Measurements from ENCODE around the gene ANO3.
"Not testable (repeated sequence)": the region's sequence is repeated elsewhere in the genome, so short reads cannot be mapped to it uniquely, and the experiment has no call there.

The ANO3 gene

DNA sequence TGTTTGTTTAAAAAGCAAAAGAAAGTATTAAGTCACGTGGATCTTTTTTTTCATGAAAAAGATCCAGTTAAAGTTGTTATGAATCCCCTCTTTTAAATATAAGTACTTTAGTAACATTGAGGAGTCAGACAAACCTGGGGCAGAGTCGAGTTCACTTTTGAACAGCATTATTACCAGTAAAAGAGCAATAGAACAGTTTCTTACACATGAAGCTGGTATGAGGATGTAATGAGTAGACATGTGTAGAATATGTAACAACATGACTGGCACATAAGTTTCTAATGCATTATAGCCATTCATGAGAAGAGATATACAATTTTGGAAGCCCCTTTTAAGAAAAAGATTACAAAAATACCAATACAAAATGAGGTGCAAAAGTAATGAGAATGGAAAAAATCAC is 247.8 kb downstream of the ANO3 start:
- no peak for DNase-seq

DNA sequence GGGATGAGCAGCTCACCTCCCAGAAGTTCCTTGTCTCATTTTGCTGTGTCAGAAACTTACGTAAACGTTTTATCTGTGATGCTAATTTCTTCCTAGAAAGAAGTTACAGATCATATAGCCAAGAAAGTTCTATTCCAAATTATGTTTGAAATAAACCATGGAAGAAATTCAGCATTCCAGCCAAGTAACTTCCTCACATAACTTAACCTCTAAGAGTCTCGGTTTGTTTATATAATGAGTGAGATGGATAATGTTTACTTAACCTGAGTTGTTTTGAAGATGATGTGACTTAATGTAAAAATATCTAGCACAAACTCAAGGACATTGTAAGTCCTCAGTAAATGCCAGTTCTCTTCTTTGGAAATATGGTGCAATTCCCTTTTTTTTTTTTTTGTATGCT is 249.0 kb downstream of the ANO3 start:
- DNase-seq: no peak

DNA sequence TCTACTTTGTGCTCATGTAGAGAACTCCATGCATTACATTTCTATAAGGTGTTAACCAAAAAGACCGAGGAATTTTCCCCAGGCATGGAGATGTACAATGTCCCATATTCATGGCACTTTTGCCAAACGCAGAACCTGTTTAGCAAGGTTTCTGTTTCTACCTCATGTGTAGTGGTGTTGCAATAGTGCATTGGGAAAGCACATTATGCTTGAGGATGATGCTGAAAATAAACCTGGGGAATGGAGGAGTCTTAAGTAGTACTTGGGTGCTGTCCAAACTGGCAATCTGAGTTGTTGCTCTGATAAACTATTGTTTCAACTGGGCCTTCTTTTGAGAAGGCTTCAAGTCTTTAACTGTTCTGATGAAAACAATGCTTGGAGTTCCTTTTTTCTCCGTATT is 251.6 kb downstream of the ANO3 start:
- DNase-seq: no peak

DNA sequence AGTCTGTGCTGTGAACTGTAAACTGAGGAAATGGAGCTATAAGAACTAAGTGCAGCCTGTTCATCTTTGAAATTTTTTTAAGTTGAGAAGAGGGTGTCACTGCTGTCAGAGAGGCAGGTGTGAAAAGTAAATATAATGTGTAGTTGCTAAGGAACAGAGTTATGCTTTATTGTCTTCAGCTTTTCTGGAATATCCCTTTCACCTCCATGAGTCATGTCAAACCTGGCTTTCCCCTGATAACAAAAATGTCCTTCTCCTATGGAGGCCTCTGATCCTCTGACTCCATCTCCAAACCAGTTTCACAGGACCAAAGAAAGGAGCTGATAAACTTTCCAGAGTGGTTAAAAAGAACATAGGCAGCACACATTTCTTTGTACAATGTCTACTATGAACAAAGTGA is 252.9 kb downstream of the ANO3 start:
- DNase-seq: no peak

DNA sequence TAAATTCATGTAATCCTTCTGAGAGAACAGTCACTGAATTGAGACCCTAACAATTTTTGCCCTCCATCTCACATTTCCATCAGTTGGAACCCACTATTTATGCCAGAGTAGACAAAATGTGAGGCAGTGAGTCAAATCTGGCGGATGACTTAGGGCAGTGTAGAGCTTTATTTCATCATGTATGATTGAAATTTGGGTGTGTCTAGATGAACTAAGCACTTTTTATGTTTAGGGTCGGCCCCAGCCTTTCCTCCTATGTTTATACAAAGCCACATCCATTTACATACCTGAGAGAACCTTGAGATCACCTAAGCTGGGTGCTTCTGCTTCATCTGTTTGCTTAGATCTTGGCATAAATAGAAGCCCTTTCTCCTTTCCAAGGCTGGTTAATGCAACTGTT is 255.1 kb downstream of the ANO3 start:
- DNase-seq: no peak

DNA sequence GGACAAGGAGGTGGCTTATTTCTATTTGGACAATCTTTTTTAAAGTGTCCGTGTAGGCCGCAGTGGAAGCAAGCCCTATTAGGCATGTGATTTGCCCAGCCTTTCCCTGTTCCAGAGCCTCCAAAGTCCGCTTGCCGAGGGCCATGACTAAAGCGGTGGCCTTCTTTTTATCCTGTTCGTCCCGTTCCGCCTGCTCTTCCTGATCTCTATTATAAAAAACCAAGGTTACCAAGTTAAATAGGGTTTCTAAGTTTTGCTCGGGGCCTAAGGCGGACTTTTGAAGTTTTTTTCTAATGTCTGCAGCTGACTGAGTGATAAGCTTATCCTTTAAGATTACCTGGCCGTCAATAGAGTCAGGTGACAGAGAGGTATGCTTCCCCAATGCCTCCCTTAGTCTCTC is 261.8 kb downstream of the ANO3 start:
- DNase-seq: no peak

DNA sequence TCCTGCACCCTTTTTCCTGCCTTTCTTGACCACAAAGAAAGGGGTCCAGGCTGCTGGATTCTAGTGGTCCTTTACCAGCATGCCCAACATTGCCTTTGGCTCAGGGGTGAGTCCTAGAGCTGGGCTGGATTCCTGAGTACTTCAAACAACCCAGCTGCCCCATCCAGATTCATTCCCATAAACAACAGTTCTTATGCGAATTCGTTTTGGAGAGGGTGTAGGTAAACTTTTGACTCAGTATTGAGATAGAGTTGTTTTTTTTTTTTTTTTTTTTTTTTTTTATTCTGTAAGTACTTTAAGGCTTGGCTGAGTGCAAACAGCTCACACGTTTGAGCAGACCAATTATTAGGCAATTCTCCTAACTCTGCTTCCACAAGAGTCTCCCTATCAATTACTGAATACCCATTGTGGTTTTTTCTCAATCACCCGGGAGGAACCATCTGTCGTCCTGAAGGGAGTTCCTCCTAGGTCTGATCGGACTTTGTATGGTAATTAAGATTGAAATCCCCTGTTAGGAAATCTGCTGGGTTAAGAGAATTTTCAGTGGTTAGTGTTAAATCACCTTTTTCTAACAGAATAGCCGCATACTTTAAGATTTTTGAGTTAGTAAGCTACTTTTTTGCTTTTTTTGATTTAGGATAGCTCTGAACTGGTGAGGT is 263.4 kb downstream of the ANO3 start:
- not testable (repeated sequence) for DNase-seq

DNA sequence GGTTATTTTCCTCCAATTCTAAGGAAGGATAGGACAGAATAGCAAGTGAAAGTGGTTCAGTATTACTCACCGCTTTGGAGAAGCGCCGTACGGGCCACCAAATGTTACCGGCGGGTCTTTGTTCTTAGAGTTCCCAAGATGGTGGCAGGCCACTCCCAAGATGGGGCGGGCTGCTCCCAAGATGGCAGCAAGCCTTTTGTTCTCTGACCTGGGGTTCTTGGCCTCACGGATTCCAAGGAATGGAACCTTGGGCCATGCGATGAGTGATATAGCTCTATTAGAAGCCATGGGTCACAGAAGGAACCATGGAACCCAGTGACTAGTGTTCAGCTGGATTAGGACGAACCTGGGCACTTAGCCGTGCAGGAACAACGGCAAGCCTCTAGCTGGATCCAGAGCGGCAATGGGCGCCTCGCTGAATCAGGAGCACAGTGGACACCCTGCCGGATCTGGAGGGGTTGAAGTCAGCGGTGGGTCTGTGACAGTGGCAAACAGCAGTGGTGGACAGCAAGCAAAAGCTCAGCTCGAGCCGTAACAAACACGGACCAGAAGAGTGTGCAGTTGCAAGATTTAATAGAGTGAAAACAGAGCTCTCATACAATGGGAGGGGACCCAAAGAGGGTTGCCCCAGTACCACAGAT is 265.2 kb downstream of the ANO3 start:
- not testable (repeated sequence) for DNase-seq

DNA sequence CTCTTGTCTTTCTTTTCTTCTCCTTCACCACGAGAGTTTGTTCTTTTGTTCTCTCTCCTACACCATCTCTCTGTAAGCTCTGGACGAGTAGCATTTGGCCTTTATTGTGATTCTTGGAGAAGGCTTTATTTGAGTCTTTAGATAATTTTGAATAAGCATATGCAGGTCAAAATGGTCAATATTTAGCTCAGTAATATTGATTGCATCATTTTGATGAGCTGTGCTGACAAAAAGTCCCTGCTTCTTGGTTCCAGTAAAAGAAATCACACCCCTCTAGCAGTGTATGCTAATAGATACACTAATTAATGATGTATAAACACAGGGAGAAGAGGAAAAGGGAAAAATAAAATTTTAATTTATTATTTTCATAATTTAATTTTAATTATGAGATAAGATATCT is 266.0 kb downstream of the ANO3 start:
- DNase-seq: no peak

DNA sequence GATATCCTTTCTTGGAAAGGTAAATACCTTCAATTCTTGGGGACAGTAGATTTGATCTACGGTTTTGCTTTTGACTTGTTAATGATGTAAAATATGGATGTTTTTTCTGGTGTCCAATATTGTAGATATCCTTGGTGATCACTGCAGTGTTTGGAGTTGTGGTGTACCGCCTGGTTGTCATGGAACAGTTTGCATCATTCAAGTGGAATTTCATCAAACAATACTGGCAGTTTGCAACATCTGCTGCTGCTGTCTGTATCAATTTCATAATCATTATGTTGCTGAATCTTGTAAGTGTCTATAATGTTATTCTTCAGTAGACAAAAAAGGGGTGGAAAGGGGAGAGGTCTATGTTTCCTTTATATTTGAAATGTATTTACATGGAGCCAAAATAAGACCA is 267.5 kb downstream of the ANO3 start:
- DNase-seq: no peak

DNA sequence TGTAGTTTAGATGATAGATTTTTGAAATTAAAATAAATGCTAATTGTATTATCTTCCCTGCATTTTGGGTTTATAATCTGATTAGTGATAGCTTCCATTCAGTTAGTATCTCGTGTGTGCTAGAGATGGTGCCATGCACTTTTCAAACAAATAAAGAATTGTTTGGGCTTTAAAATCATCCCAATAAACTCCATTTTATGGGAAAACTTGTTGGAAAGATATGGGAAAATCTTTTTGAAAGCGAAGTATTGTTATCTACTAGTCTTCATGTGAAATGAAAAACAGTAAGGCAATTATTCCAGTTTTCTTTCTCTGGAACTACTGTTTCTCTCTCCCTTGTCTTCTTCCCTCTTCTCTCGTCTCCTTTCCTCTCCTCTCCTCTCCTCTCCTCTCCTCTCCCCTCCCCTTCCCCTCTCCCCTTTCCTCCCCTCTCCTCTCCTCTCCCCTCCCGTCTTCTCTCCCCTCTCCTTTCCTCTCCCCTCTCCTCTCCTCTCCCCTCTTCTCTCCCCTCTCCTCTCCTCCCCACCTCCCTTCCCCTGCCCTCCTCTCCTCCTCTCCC is 268.0 kb downstream of the ANO3 start:
- DNase-seq: no peak

DNA sequence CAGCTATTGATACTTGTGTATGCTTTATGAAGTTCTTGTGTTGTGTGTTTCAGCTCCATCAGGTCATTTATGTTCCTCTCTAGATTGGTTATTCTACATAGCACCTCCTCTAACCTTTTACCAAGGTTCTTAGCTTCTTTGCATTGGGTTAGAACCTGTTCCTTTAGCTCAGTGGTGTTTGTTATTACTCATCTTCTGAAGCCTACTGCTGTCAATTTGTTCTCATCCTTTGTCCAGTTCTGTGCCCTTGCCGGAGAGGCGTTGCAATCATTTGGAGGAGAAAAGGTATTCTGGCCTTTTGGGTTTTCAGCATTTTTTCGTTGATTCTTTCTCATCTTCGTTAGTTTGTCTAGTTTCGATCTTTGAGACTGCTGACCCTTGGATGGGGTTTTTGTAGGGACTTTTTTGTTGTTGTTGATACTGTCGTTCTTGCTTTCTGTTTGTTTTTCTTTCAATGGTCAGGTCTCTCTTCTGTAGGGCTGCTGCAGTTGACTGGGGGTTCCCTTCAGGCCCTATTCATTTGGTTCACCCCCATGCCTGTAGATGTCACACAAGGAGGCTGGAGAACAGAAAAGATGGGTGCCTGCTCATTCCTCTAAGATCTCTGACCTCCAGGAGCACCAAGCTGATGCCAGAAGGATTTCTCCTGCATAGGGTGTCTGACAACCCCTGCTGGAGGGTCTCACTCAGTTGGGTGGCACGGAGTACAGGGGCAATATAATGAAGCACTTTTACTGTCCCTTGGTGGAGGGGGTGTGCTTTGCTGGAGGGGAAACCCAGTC is 276.0 kb downstream of the ANO3 start:
- DNase-seq: no peak

DNA sequence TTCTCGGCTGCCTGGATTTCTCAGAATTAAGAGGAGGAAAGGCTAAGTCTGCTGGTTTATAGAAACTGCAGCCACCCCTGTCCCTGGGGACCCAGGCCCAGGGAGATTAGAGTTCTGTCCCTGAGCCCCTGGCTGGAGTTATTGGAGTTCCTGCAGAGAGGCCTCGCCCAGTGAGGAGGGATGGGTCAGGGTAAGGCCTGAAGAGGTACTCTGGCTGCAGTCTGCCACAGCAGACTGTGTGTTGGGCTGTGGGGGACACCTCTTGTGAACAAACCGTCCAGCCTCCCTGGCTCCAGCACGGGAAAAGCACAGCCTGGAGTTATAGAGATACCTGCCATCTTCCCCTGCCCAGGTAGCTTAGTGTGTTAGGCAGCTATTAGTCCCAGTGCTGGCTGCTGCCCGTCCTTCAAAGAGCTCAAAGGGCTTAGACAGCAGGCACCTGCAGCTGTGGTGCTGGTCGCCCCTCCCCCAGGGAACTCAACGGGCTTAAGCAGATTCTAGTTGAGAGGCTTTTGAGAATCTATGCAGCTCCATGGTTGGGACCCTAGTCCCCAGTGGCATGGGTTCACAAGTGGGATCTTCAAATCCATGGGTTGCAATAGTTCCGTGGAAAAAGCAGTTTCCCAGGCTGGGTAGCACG is 276.7 kb downstream of the ANO3 start:
- no peak for DNase-seq

DNA sequence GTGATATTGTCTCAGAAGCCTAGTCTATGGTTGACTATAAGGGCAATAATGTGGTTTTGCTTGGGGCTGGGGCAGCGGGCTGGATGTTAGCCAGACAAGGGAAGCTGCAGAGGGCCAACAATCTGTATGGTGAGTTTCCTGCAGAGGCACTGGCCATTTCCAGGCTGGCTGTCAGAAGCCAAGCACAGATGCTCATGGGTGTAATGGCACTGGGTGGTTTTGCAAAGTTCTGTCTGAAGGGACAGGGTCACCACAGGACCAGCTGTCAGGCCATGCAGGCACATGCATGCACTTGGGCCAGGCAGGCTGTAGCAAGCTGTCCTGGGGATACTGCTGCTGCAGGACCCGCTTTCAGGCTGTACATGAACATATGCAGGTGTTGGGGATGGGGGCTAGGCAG is 281.8 kb downstream of the ANO3 start:
- DNase-seq: no peak

DNA sequence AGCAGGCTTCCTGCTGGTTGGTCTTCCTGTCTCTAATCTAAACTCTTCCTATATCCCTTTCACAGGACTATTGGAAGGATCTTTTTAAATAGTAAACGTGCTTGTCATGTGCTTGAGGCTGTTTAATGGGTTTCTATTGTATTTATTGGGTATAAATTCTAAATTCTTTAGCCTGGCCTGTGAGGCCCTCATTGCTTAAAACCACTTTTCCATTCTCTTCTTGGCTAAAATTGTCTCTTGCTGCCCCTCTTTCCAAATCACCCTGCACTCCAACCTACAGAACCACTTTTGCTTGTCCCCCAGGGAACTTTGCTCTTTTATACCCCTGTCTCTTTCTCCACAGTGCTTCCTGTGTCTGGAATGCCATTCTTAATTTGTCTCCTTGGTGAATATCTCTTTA is 286.5 kb downstream of the ANO3 start:
- no peak for DNase-seq

DNA sequence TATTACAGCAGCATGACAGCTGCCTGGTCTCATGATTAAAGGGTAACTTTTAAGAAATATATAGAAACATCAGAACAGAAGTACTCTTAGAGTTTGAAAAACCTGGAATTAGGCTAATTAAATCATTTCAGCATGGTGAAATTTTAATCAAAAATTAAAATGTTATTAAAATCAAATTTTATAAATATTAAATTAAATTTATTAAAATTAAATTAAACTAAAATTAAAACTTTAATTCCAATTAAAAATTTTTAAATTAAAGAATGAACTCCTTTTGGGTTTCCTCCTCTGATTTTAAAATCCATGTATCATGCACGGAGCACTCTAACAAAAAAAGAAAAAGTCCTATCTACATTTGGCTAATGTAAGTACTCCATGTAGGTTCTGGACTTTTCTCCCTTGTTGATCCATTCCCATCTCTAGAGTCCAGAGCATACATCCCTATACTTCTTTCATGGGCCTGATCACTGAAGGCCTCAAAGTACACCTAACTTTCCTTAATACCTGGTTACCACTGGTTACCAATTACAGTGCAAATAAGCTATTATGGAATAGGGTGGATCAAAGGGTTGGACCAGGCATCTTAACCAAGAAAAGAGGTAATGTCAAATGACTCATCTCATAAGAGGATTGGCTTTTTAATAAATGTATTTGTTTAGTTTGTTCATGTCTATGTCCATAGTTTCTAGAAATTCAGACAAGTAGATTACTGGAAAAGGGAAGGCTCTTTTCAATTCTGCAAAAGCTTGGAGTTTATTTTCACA is 288.5 kb downstream of the ANO3 start:
- no peak for DNase-seq

DNA sequence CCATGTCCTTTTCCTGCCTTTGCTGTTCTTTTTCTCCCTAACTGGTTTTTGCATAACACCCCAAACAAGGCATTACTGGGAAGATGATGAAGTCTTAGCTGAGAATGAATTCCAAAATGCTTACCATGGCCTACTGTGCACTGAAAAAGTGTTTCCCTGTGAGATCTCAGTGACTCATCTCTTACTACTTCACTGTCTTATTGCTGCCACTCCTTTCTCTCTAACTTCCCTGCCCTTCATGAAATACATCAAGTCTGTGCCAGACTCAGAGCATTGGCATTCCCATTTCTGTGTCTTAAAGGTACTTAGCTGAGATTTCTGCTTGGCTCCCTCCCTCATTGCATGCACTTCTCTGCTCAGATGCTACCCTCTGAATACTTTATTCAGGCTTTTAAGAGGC is 289.2 kb downstream of the ANO3 start:
- DNase-seq: no peak

DNA sequence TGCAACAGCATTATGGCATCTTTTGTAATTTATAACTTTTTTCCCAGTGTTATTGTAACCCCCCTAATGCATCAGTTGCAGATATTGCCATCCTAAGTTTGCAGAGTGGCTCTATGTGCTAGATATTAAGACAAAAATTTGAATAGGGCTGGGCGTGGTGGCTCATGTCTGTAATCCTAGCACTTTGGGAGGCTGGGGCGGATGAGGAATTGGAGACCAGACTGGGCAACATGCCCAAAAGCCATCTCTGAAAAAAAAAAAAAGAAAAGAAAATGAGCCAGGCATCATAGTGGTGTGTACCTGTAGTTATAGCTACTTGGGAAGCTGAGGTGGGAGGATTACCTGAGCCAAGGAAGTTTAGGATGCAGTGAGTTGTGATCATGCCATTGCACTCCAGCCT is 290.3 kb downstream of the ANO3 start:
- DNase-seq: no peak

DNA sequence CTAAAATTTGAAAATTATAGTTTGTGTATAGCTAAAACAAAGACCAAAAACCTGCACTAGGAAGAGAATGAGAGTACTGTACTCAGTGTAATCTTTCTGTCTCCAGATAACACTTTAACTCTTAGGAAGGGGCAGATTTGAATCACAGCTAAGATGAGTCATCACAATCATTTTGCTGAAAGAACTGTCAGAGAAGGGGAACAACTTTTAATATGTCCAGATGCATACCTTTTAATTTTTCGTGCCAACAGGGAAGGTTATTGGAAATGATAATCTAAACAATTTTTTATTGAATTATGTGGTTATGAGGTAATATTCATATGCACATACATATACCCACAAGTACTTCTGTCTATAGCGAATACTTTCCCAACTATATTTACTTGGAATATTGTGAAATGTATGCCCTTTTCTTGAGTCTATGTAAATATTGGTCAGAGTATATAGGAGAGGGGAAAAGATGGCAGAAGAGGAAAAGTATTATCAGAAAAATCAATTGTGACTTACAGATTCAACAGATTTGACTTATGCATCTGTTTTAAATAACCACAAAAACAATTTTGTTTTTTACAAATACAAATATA is 291.2 kb downstream of the ANO3 start:
- DNase-seq: no peak

DNA sequence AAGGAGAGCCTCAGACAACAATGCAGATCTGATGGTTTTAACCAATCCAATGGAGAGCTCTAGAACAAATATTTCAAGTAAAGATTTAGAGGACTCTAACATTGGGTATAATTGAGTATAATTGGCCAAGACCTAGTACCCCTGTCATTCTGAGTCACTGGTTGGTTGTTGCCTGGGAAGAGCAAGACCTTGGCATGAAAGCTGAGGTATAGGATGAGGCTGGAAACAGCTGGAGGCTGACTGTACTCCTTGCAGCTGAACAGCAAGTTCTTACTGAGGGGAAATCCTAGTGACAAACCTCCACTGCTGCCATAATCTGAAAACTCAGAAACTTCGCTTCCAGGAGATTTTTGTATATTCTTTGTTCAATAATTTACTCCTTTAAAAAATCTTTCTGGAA is 294.4 kb downstream of the ANO3 start:
- DNase-seq: no peak

DNA sequence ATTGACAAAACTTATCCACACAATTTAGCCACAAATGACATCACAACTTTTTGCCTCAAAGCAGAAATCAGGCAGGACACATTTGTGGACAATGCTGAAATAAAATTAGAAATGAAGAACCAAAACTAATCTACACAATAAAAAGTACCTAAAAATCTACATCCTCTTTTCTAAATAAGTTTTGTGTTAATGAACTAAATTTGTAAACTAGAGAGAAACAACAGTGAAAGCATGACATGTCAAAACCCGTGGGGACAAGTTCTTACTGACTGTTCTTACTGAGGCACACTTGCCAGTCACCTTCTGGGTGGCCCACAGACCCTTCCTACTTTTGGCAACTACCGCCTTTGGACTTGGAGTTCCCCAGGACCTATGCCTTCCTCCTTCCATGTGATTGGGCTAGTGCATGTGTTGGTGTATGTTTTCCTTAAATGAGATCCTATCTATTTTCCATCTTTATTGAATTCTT is 300.8 kb downstream of the ANO3 start:
- no peak for DNase-seq

DNA sequence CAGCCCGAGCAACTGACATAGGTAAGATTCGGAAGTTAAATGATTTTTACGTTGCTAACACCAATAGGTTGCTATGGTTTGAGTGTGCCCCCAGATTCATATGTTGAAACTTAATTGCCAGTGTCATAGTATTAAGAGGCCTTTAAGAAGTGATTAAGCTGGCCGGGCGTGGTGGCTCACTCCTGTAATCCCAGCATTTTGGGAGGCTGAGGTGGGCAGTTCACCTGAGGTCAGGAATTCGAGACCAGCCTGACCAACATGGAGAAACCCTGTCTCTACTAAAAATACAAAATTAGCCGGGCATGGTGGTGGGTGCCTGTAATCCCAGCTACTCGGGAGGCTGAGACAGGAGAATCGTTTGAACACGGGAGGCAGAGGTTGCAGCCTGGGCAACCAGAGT is 311.4 kb downstream of the ANO3 start:
- not testable (repeated sequence) for DNase-seq

All from T1000 (cell line).